HepG2 (cell line): ENCODE data around the gene TMEM225B. TPM values are rescaled to one million over a fixed set of nuclear protein-coding genes. Genes with fewer than 3 reads are reported as not detected.

Experiments
- MATR3 ChIP-seq: sonication (generic); formaldehyde crosslinking; IDR thresholded peaks from 2 replicates; pipeline ENCODE4 v1.4.0; 2020; ENCODE audit warnings: missing genetic modification reagents
- NCOA5 ChIP-seq: sonication (generic); formaldehyde crosslinking; IDR thresholded peaks from 2 replicates; pipeline ENCODE4 v1.4.0; 2020; ENCODE audit warnings: missing genetic modification reagents
- SKIL ChIP-seq: sonication (generic); formaldehyde crosslinking; IDR thresholded peaks from 2 replicates; pipeline ENCODE4 v1.8.0; 2022; ENCODE audit warnings: missing genetic modification reagents, mild to moderate bottlenecking, moderate library complexity, borderline replicate concordance
- SMYD3 ChIP-seq: sonication (generic); formaldehyde crosslinking; IDR thresholded peaks from 2 replicates; pipeline ENCODE4 v1.8.1; 2023; ENCODE audit warnings: mild to moderate bottlenecking, missing genetic modification reagents
- SSRP1 ChIP-seq: IDR thresholded peaks from 2 replicates; pipeline ENCODE4 v1.6.1; 2016; ENCODE audit warnings: control low read depth
- TRAFD1 ChIP-seq: sonication (generic); formaldehyde crosslinking; IDR thresholded peaks from 2 replicates; pipeline ENCODE4 v1.5.1; 2020; ENCODE audit warnings: missing genetic modification reagents, mild to moderate bottlenecking, borderline replicate concordance
- ZKSCAN1 ChIP-seq: fragments of 150-350 bp; IDR thresholded peaks from 2 replicates; pipeline ENCODE4 v1.6.1; 2014; ENCODE audit warnings: low read length
- ZNF562 ChIP-seq: sonication (generic); formaldehyde crosslinking; IDR thresholded peaks from 2 replicates; pipeline ENCODE4 v1.8.0; 2022; ENCODE audit warnings: missing genetic modification reagents, borderline replicate concordance
- ZNF576 ChIP-seq: sonication (generic); formaldehyde crosslinking; IDR thresholded peaks from 2 replicates; pipeline ENCODE4 v1.4.0; 2020; ENCODE audit warnings: mild to moderate bottlenecking, missing genetic modification reagents
- ZNF784 ChIP-seq: sonication (generic); formaldehyde crosslinking; IDR thresholded peaks from 2 replicates; pipeline ENCODE4 v1.5.1; 2020; ENCODE audit warnings: missing genetic modification reagents, mild to moderate bottlenecking, borderline replicate concordance
- polyA plus RNA-seq, 8 experiments: library from polyadenylated mRNA; depleted of rRNA in 3 of 8; stranded (reverse) in 7 of 8; unstranded in 1 of 8; fragments of >200 nt; fragmentation: Illumina TruSeq in 4 of 8; extraction: Trizol in 4 of 8; gene quantifications; 2 replicates each; pipeline versions ENCODE4 v1.2.1 to v1.2.3, GENCODE V29; 2011 to 2016; ENCODE audit warnings: low read depth in 4 of 8, missing spikeins in 1 of 8, mixed read lengths in 1 of 8; ENCODE audit not compliant: insufficient read depth in 1 of 8
- total RNA-seq, 5 experiments: library from RNA; depleted of rRNA; stranded (reverse); fragments of >200 nt; fragmentation: Illumina TruSeq; extraction: Trizol; gene quantifications; 2 replicates each; pipeline ENCODE4 v1.2.3, GENCODE V29; 2016; ENCODE audit warnings: low read depth in 1 of 5
- TF ChIP-seq, protein P1 (sequence below): sonication (generic); formaldehyde crosslinking; IDR thresholded peaks from 2 replicates; pipeline ENCODE4 v1.4.0; 2020; ENCODE audit warnings: missing genetic modification reagents, borderline replicate concordance
- TF ChIP-seq, protein P2 (sequence below): sonication (generic); formaldehyde crosslinking; IDR thresholded peaks from 2 replicates; pipeline ENCODE4 v1.4.0; 2020; ENCODE audit warnings: missing genetic modification reagents, mild to moderate bottlenecking, borderline replicate concordance
- TF ChIP-seq, protein P3 (sequence below): sonication (generic); formaldehyde crosslinking; IDR thresholded peaks from 2 replicates; pipeline ENCODE4 v1.8.0; 2022; ENCODE audit warnings: mild to moderate bottlenecking, missing genetic modification reagents, moderate library complexity

Gene TMEM225B
- total and polyA plus RNA-seq, 2 of the 13 experiments (the other 11 are each of a cell fraction or from before 2014, with no cell fraction given) = 0.78 to 0.95 TPM

DNA sequence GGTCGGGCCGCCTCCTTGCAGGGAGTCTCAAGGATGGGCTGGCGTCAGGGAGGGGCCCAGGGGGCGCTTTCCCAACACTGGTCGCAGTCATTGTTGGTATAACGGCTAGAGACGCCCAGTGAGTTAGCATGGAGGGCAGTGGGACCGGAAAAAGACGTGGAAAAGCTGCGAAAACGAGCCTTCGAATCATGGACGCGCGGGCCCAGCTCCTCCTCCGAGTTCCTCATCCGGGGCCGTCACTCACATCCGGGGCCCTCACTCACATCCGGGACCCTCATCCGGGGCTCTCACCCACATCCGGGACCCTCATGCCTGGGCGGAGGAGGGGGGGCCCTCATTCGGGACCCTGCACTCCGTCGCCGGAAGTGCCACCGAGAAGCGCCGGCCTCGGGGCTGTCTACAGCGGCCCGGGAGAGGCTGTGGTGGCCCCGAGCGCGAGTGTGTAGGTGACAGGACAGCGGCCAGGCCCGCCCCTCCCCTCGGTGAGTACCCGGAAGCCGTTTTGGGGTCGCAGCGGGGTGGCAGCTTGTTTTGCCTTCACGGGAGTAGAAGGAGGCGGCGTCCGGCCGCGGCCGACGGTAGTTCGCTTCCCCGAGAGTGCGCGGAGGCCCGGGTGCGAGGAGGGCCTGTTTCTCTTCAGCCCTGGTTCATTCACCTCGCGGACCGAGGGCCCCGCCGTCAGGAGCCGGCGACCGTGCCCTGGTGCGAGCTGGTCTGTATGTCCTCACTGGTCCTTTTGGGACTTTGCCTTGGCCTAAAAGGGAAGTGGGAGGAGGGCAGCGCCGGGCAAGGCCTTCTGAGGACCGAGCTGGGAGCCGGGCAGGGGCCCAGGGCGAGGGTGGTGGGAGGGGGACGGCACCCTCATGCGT lies 39.5 kb upstream of the TMEM225B start, which contains the start of gene ZNF655 (continued):
- TF ChIP-seq, protein P1, sequence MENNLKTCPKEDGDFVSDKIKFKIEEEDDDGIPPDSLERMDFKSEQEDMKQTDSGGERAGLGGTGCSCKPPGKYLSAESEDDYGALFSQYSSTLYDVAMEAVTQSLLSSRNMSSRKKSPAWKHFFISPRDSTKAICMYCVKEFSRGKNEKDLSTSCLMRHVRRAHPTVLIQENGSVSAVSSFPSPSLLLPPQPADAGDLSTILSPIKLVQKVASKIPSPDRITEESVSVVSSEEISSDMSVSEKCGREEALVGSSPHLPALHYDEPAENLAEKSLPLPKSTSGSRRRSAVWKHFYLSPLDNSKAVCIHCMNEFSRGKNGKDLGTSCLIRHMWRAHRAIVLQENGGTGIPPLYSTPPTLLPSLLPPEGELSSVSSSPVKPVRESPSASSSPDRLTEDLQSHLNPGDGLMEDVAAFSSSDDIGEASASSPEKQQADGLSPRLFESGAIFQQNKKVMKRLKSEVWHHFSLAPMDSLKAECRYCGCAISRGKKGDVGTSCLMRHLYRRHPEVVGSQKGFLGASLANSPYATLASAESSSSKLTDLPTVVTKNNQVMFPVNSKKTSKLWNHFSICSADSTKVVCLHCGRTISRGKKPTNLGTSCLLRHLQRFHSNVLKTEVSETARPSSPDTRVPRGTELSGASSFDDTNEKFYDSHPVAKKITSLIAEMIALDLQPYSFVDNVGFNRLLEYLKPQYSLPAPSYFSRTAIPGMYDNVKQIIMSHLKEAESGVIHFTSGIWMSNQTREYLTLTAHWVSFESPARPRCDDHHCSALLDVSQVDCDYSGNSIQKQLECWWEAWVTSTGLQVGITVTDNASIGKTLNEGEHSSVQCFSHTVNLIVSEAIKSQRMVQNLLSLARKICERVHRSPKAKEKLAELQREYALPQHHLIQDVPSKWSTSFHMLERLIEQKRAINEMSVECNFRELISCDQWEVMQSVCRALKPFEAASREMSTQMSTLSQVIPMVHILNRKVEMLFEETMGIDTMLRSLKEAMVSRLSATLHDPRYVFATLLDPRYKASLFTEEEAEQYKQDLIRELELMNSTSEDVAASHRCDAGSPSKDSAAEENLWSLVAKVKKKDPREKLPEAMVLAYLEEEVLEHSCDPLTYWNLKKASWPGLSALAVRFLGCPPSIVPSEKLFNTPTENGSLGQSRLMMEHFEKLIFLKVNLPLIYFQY = peak; percentile 73
- TF ChIP-seq TRAFD1 (no peak), ZNF784 (CRISPR knock-in tag) (0 out of 2 replicates have a peak, but pooled peaks have one; percentile 24), SMYD3 (CRISPR knock-in tag) (peak; percentile 74; the same call in 1 of the 2 replicates), NCOA5 (CRISPR knock-in tag) (no peak), ZKSCAN1 (no peak), ZNF576 (CRISPR knock-in tag) (peak; percentile 19; the same call in 1 of the 2 replicates), MATR3 (no peak), SKIL (CRISPR knock-in tag) (no peak; the same call in 1 of the 2 replicates), SSRP1 (CRISPR knock-in tag) (peak; percentile 69; the same call in 1 of the 2 replicates), ZNF562 (CRISPR knock-in tag) (no peak)
- TF ChIP-seq, protein P2, sequence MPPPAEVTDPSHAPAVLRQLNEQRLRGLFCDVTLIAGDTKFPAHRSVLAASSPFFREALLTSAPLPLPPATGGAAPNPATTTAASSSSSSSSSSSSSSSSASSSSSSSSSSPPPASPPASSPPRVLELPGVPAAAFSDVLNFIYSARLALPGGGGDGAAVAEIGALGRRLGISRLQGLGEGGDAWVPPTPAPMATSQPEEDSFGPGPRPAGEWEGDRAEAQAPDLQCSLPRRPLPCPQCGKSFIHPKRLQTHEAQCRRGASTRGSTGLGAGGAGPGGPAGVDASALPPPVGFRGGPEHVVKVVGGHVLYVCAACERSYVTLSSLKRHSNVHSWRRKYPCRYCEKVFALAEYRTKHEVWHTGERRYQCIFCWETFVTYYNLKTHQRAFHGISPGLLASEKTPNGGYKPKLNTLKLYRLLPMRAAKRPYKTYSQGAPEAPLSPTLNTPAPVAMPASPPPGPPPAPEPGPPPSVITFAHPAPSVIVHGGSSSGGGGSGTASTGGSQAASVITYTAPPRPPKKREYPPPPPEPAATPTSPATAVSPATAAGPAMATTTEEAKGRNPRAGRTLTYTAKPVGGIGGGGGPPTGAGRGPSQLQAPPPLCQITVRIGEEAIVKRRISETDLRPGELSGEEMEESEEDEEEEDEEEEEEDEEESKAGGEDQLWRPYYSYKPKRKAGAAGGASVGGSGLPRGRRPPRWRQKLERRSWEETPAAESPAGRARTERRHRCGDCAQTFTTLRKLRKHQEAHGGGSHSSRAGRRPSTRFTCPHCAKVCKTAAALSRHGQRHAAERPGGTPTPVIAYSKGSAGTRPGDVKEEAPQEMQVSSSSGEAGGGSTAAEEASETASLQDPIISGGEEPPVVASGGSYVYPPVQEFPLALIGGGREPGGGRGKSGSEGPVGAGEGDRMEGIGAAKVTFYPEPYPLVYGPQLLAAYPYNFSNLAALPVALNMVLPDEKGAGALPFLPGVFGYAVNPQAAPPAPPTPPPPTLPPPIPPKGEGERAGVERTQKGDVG (CRISPR knock-in tag) = 0 out of 2 replicates have a peak, but pooled peaks have one; percentile 44
- TF ChIP-seq, protein P3, sequence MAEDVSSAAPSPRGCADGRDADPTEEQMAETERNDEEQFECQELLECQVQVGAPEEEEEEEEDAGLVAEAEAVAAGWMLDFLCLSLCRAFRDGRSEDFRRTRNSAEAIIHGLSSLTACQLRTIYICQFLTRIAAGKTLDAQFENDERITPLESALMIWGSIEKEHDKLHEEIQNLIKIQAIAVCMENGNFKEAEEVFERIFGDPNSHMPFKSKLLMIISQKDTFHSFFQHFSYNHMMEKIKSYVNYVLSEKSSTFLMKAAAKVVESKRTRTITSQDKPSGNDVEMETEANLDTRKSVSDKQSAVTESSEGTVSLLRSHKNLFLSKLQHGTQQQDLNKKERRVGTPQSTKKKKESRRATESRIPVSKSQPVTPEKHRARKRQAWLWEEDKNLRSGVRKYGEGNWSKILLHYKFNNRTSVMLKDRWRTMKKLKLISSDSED (CRISPR knock-in tag) = no peak
